ENCODE results near the gene TRIO.

TRIO gene

DNA sequence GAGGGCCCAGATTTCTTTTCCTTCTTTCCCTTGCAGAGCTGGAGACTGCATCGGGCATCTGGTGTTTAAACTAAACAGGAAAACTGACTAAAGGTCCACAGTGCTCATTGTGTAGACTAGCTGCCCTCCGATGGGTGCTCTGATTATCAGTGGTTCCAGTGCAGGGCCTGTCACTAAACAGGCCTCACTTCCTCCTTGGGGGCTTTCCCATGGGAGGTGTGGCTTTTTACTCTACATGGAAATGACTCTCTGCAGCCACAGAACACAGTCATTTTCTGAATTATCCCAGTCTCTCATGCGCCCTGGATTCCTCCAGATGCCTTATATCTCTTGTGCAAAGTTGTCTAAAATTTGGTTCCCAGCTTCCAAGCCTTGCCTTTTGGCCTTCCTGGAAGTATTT, 199.2 kb downstream of the TRIO start:
- H3K9ac ChIP-seq (ENCODE audit: low read depth, low read length, poor library complexity) = no peak overlapping the region
- WGBS, 2 donors (ENCODE audit: extremely low coverage in 2 of 2, insufficient read length in 2 of 2, insufficient replicate concordance in 1 of 2) = no CpG with 5 or more reads among the region's 3 CpGs

DNA sequence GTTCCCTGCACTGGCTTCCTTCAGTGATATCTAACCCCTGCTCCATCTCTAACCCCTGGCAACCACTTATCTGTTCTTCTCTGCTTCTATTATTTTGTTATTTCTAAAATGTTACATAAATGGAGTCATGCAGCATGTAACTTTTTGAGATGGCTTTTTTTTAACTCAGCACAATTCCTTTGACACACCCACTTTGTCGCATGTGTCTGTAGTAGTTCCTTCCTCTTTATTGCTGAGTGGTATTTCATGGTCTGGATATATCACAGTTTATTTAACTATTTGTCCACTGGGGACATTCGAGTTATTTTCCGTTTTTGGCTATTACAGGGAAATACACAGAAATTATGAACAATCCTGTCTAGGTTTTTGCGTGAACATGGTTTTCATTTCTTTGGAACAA, 200.2 kb downstream of the TRIO start:
- Histone ChIP-seq H2BK5ac (ENCODE audit: low read length) (no peak overlapping the region), H3K79me1 (ENCODE audit: low read depth, low read length) (no peaks in the 10 kb centered on the region), H3K18ac (ENCODE audit: low read length) (no peak overlapping the region), H3K27me3 (ENCODE audit: control insufficient read depth in 3 of 3, insufficient read depth in 3 of 3, low read depth in 1 of 3, low read length in 3 of 3) (no peaks in the 10 kb centered on the region), H2AFZ (ENCODE audit: low read length) (no peak overlapping the region), H2AK5ac (ENCODE audit: low read depth, low read length) (no peak overlapping the region), H4K91ac (ENCODE audit: low read depth, low read length, poor library complexity) (no peak overlapping the region), H3K36me3 (replicated peaks in 1 of 2; ENCODE audit: control insufficient read depth in 2 of 2, insufficient read depth in 2 of 2, low read length in 2 of 2) (peaks cover 7 to 62% of the 10 kb centered on the region in 2 donors), H3K27ac (replicated peaks; ENCODE audit: low read length) (no peak overlapping the region), H2BK120ac (ENCODE audit: low read depth, low read length) (no peak overlapping the region), H3K4ac (ENCODE audit: low read length) (no peak overlapping the region), H3K4me2 (ENCODE audit: insufficient read depth, low read length, poor library complexity, severe bottlenecking) (no peak overlapping the region), H2BK12ac (ENCODE audit: low read length) (no peak overlapping the region), H3K4me3 (ENCODE audit: low read length in 2 of 2) (no peak overlapping the region), H3K23ac (ENCODE audit: low read depth, low read length, poor library complexity) (no peak overlapping the region), H3K14ac (ENCODE audit: low read length) (no peak overlapping the region), H2BK15ac (ENCODE audit: low read length) (no peak overlapping the region), H3K4me1 (ENCODE audit: control insufficient read depth in 2 of 2, insufficient read depth in 1 of 2, low read depth in 1 of 2, low read length in 2 of 2) (peaks cover 18% of the 10 kb centered on the region in 2 donors), H3K9me3 (replicated peaks in 1 of 2; ENCODE audit: control insufficient read depth in 2 of 2, insufficient read depth in 1 of 2, low read depth in 1 of 2, low read length in 2 of 2) (peaks cover 0 to 7% of the 10 kb centered on the region in 2 donors), H3K9ac (ENCODE audit: low read depth, low read length, poor library complexity) (no peak overlapping the region), H4K8ac (ENCODE audit: low read depth, low read length) (no peak overlapping the region)
- WGBS, 2 donors (ENCODE audit: extremely low coverage in 2 of 2, insufficient read length in 2 of 2, insufficient replicate concordance in 1 of 2) = no CpG with 5 or more reads among the region's 4 CpGs
- no peak for DNase-seq (ENCODE audit: low spot score)

More for the DNA sequence above, 199.2 kb downstream of the TRIO start:
- H3K79me1 ChIP-seq (ENCODE audit: low read depth, low read length) = no peaks in the 10 kb centered on the region
- H3K18ac ChIP-seq (ENCODE audit: low read length) = no peak overlapping the region
- no peak overlapping the region for H3K14ac ChIP-seq (ENCODE audit: low read length)
- H3K4me1 ChIP-seq (ENCODE audit: control insufficient read depth in 2 of 2, insufficient read depth in 1 of 2, low read depth in 1 of 2, low read length in 2 of 2) = peaks cover 18% of the 10 kb centered on the region in 2 donors
- no peaks in the 10 kb centered on the region for H3K27me3 ChIP-seq (ENCODE audit: control insufficient read depth in 3 of 3, insufficient read depth in 3 of 3, low read depth in 1 of 3, low read length in 3 of 3)
- H3K36me3 ChIP-seq (replicated peaks in 1 of 2; ENCODE audit: control insufficient read depth in 2 of 2, insufficient read depth in 2 of 2, low read length in 2 of 2) = peaks cover 6 to 70% of the 10 kb centered on the region in 2 donors
- H2BK15ac ChIP-seq (ENCODE audit: low read length) = no peak overlapping the region
- no peak overlapping the region for H2BK120ac ChIP-seq (ENCODE audit: low read depth, low read length)
- H2AFZ ChIP-seq (ENCODE audit: low read length) = no peak overlapping the region
- H2AK5ac ChIP-seq (ENCODE audit: low read depth, low read length) = no peak overlapping the region
- no peak overlapping the region for H4K91ac ChIP-seq (ENCODE audit: low read depth, low read length, poor library complexity)
- peaks cover 0 to 7% of the 10 kb centered on the region in 2 donors for H3K9me3 ChIP-seq (replicated peaks in 1 of 2; ENCODE audit: control insufficient read depth in 2 of 2, insufficient read depth in 1 of 2, low read depth in 1 of 2, low read length in 2 of 2)
- H3K4ac ChIP-seq (ENCODE audit: low read length) = no peak overlapping the region
- DNase-seq (ENCODE audit: low spot score) = no peak
- H3K4me2 ChIP-seq (ENCODE audit: insufficient read depth, low read length, poor library complexity, severe bottlenecking) = peak overlapping the region; percentile 14
- peak overlapping the region; percentile 82 for H3K27ac ChIP-seq (replicated peaks; ENCODE audit: low read length)
- H3K4me3 ChIP-seq (ENCODE audit: low read length in 2 of 2) = no peak overlapping the region
- H2BK5ac ChIP-seq (ENCODE audit: low read length) = no peak overlapping the region
- no peak overlapping the region for H4K8ac ChIP-seq (ENCODE audit: low read depth, low read length)
- H3K23ac ChIP-seq (ENCODE audit: low read depth, low read length, poor library complexity) = no peak overlapping the region
- H2BK12ac ChIP-seq (ENCODE audit: low read length) = no peak overlapping the region

DNA sequence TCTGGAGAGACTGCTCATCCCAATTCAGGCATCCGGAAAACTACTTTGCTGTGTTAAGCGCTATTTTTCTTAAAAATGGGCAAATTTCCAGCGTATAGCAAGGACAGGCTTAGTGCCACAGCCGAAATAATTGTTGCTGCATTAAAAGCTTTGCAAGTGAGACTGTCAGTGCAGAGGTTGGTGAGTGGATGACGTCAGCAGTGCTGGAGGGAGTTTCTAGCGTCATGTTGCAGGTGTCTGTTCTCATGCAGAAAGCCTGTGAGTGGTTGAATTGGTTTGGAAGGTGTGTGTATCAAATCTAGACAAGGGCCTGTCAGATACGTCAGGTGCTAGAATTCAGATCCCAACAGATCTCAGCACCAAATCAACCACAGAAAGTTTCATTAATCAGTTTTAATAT, 204.4 kb downstream of the TRIO start:
- peaks cover 6 to 53% of the 10 kb centered on the region in 2 donors for H3K36me3 ChIP-seq (replicated peaks in 1 of 2; ENCODE audit: control insufficient read depth in 2 of 2, insufficient read depth in 2 of 2, low read length in 2 of 2)
- H3K14ac ChIP-seq (ENCODE audit: low read length) = no peak overlapping the region
- no peak overlapping the region for H2BK5ac ChIP-seq (ENCODE audit: low read length)
- H3K4me3 ChIP-seq (ENCODE audit: low read length in 2 of 2) = no peak overlapping the region
- no peak overlapping the region for H3K18ac ChIP-seq (ENCODE audit: low read length)
- H2BK15ac ChIP-seq (ENCODE audit: low read length) = no peak overlapping the region
- DNase-seq (ENCODE audit: low spot score) = no peak
- no peak overlapping the region for H3K4me2 ChIP-seq (ENCODE audit: insufficient read depth, low read length, poor library complexity, severe bottlenecking)
- H4K91ac ChIP-seq (ENCODE audit: low read depth, low read length, poor library complexity) = no peak overlapping the region
- H2BK12ac ChIP-seq (ENCODE audit: low read length) = no peak overlapping the region
- H3K9ac ChIP-seq (ENCODE audit: low read depth, low read length, poor library complexity) = no peak overlapping the region
- H2AK5ac ChIP-seq (ENCODE audit: low read depth, low read length) = no peak overlapping the region
- no peak overlapping the region for H3K27ac ChIP-seq (replicated peaks; ENCODE audit: low read length)
- H2BK120ac ChIP-seq (ENCODE audit: low read depth, low read length) = no peak overlapping the region
- H4K8ac ChIP-seq (ENCODE audit: low read depth, low read length) = no peak overlapping the region
- H3K27me3 ChIP-seq (ENCODE audit: control insufficient read depth in 3 of 3, insufficient read depth in 3 of 3, low read depth in 1 of 3, low read length in 3 of 3) = no peaks in the 10 kb centered on the region
- no peaks in the 10 kb centered on the region for H3K79me1 ChIP-seq (ENCODE audit: low read depth, low read length)
- peaks cover 2% of the 10 kb centered on the region in 2 donors for H3K4me1 ChIP-seq (ENCODE audit: control insufficient read depth in 2 of 2, insufficient read depth in 1 of 2, low read depth in 1 of 2, low read length in 2 of 2)
- WGBS, 2 donors (ENCODE audit: extremely low coverage in 2 of 2, insufficient read length in 2 of 2, insufficient replicate concordance in 1 of 2) = no CpG with 5 or more reads among the region's 7 CpGs
- H3K4ac ChIP-seq (ENCODE audit: low read length) = no peak overlapping the region
- peaks cover 0 to 7% of the 10 kb centered on the region in 2 donors for H3K9me3 ChIP-seq (replicated peaks in 1 of 2; ENCODE audit: control insufficient read depth in 2 of 2, insufficient read depth in 1 of 2, low read depth in 1 of 2, low read length in 2 of 2)
- H2AFZ ChIP-seq (ENCODE audit: low read length) = no peak overlapping the region
- H3K23ac ChIP-seq (ENCODE audit: low read depth, low read length, poor library complexity) = no peak overlapping the region

DNA sequence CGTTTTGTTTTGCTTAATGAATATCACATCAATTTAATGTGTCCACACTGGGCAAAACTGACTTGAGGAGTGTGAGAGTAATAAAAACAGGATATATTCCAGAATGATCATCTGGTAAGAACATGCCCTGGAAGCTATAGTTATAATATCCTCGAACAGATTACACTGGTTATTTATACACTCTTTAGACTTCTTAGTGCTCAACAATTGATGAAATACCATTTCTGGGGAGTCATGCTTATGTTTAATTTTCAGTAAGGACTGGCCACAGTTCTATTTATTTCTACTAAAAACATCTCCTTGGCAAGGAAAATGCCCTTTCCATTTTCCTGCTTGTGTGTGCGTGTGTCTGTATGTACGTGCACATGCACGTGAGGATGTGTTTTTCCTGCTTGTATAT, 205.0 kb downstream of the TRIO start:
- H3K27ac ChIP-seq (replicated peaks; ENCODE audit: low read length) = no peak overlapping the region
- no CpG with 5 or more reads among the region's 5 CpGs for WGBS, 2 donors (ENCODE audit: extremely low coverage in 2 of 2, insufficient read length in 2 of 2, insufficient replicate concordance in 1 of 2)
- H2BK12ac ChIP-seq (ENCODE audit: low read length) = no peak overlapping the region
- no peak overlapping the region for H2BK15ac ChIP-seq (ENCODE audit: low read length)
- no peaks in the 10 kb centered on the region for H3K4me1 ChIP-seq (ENCODE audit: control insufficient read depth in 2 of 2, insufficient read depth in 1 of 2, low read depth in 1 of 2, low read length in 2 of 2)
- H3K23ac ChIP-seq (ENCODE audit: low read depth, low read length, poor library complexity) = no peak overlapping the region
- no peak overlapping the region for H4K8ac ChIP-seq (ENCODE audit: low read depth, low read length)
- no peak overlapping the region for H2BK5ac ChIP-seq (ENCODE audit: low read length)
- no peak for DNase-seq (ENCODE audit: low spot score)
- peaks cover 4 to 47% of the 10 kb centered on the region in 2 donors for H3K36me3 ChIP-seq (replicated peaks in 1 of 2; ENCODE audit: control insufficient read depth in 2 of 2, insufficient read depth in 2 of 2, low read length in 2 of 2)
- no peak overlapping the region for H2BK120ac ChIP-seq (ENCODE audit: low read depth, low read length)
- H3K4me2 ChIP-seq (ENCODE audit: insufficient read depth, low read length, poor library complexity, severe bottlenecking) = no peak overlapping the region
- H3K4me3 ChIP-seq (ENCODE audit: low read length in 2 of 2) = no peak overlapping the region
- H2AK5ac ChIP-seq (ENCODE audit: low read depth, low read length) = no peak overlapping the region
- peaks cover 0 to 7% of the 10 kb centered on the region in 2 donors for H3K9me3 ChIP-seq (replicated peaks in 1 of 2; ENCODE audit: control insufficient read depth in 2 of 2, insufficient read depth in 1 of 2, low read depth in 1 of 2, low read length in 2 of 2)
- H2AFZ ChIP-seq (ENCODE audit: low read length) = no peak overlapping the region
- no peak overlapping the region for H3K4ac ChIP-seq (ENCODE audit: low read length)
- no peak overlapping the region for H4K91ac ChIP-seq (ENCODE audit: low read depth, low read length, poor library complexity)
- H3K18ac ChIP-seq (ENCODE audit: low read length) = no peak overlapping the region
- H3K79me1 ChIP-seq (ENCODE audit: low read depth, low read length) = no peaks in the 10 kb centered on the region
- H3K27me3 ChIP-seq (ENCODE audit: control insufficient read depth in 3 of 3, insufficient read depth in 3 of 3, low read depth in 1 of 3, low read length in 3 of 3) = no peaks in the 10 kb centered on the region
- H3K14ac ChIP-seq (ENCODE audit: low read length) = no peak overlapping the region
- no peak overlapping the region for H3K9ac ChIP-seq (ENCODE audit: low read depth, low read length, poor library complexity)

Data from neuronal stem cell (in vitro differentiated cells).